ENCODE measurements around the gene ABHD12. TPM values are rescaled to one million over a fixed set of nuclear protein-coding genes. Genes with fewer than 3 reads are reported as not detected.

Gene ABHD12
- total RNA-seq, 1 donor from 2014 or later = 24.9 TPM

- DNase-seq = no peak
Observed at GRCh38 chr20:25256226-25256859, 134.3 kb downstream of the ABHD12 start.

DNA sequence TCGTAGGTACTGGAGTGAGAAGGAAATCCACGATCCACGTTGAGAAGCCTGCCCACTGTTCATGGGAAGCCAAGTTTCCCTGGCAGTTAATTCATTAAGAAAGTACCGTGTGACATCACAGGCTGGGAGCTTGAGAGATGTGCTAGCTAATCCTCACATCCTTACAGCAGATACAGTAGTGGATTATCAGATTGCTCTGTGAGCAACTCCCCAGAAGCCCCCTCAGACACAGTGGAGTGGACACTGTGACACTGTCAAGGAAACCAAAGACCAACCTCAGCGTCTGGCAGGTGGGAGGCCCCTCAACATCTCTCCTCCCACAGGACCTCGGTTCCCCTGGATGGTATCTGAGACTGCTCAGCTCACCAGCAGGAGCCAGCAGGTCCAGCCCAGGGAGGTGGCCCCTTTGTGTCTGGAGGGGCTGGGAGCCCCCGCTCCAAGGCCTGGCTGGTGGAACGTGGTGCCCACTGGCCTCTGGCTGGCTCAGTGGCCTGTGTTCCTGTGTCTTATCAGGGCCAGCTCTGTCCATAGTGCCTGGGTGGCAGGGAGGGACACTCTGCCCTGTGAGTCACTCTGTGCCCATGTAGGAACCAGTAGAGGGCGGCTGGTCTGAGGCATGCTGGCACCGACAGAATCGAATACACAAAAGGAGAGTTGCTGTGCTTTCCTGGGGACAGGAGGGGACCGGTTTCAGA, 135.5 kb downstream of the ABHD12 start:
- no peak for DNase-seq

DNA sequence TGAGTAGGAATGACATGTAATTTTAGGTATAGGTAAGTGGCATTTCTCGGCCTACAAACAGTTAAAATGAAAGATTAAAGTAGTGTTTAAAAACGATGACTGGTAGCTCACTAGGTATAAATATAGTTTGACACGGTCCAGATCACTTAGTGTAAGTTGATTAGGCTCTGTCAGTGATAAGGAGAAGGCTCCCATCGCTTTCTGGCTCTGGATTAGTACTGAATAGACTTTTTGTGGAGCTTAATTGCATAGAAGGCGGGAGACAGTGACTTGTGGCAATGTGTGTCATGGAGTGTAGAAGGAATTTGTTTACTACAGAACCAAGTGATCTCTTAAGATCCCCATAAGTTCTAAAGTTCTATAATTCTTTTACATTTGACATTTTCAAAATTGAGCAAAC, 136.1 kb downstream of the ABHD12 start:
- no peak for DNase-seq

DNA sequence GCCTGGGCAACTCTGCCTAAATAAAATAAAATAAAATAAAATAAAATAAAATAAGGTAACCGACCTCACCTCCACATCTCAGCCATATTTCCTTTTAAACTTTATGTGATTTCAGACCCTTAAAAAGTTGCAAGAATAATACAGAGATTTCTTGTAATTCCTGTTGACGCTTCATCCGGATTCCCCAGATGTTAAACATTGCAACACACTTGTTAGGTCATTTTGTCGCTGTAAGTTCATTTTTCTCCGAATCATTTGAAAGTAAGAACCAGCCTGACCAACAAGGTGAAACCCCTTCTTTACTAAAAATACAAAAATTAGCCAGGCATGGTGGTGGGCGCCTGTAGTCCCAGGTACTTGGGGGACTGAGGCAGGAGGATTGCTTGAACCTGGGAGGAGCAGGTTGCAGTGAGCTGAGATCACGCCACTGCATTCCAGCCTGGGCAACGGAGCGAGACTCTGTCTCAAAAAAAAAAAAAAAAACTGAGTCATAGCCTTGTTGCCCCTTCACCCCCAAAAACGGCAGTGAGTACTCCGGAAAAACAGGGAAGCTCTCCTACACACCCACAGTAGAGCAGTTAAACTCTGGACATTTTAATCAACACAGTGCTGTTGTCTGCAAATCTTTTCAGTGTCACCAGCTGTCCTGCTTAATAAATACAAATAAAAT, 136.9 kb downstream of the ABHD12 start:
- DNase-seq = no peak

DNA sequence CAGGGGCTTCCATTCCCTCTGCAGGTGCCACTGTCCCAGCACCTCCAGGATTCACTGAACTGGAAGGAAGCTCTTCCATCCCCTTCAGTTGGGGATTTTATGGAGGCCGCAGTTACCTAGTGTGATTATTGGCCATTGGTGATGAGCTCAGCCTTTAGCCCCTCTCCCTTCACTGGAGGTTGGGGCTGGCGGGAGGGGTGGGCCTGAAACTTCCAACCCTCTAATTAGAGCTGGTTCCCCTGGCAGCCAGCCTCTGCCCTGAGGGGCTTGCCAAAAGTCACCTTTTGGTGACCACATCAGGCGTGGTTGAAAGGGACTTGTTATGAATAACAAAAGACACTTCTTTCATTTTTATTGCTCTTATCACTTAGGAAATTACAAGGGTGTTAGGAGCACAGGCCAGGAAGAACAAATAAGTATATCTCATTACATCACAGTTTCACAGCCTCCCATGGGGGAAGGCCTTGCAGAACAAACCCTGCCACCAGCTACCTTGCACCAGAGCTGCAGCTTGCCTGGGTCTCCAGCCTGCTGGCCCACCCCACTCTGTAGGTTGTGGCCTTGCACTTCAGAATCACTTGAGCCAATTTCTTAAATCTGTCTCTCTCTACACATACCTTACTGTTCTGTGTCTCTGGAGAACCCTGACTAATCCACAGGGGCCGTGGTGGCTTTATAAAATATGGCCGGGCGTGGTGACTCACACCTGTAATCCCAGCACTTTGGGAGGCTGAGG, 137.8 kb downstream of the ABHD12 start:
- no peak for DNase-seq

DNA sequence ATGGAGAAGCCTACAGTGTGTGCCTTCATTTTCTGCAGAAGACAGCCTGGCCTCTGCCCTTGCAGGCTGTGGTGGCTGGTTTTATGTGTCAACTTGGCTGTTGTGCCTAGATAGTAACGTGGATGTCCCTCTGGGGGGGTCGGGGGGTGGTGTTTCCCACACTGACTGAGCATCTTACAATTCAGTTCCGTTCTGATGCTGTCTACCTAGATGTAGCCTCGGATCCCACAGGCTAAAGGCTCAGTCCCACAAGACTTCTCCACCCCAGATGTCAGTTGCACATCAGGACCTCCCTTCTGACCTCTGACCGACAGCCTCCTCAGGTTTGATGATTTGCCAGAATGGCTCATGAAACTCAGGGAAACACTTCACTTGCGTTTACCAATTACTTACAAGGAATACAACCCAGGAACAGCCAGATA, 138.4 kb downstream of the ABHD12 start:
- DNase-seq = no peak

DNA sequence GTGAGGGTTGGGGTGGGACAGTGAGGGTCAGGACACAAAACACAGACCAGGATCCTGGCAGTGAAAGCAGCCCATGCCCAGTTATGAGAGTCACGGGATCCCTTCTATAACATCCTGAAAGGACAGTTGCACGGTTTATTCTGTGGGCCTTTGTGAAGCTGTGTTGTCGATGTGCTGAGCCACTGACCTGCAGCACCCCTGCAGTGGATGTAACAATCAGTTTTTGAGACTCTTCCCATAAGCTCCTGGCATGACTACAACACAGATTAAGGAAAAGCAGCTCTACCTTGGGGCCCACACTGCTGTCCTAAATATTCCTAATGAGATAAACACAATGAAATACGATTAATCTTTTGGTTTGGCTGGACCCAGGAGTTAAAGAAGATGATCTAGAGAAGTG, 139.1 kb downstream of the ABHD12 start:
- DNase-seq = no peak

DNA sequence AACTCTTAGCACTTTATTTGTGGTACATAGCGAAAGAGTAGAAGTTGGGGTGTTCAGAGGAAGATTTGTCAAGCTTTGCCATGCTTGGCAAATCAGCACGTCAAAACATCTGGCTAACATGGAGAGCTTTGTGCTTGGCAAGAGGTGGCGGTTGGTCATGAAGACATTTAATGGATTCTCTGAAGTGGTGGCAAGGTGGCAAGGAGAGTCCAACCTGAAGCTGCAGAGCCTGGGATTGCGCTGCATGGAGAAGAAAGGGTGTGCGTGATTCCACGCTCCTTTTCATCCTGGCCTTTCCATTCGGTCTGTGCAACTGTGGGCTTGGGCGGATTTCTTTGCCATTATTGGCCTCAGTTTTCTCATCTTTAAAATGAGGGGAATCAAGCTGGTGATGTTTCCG, 139.6 kb downstream of the ABHD12 start:
- DNase-seq = no peak

DNA sequence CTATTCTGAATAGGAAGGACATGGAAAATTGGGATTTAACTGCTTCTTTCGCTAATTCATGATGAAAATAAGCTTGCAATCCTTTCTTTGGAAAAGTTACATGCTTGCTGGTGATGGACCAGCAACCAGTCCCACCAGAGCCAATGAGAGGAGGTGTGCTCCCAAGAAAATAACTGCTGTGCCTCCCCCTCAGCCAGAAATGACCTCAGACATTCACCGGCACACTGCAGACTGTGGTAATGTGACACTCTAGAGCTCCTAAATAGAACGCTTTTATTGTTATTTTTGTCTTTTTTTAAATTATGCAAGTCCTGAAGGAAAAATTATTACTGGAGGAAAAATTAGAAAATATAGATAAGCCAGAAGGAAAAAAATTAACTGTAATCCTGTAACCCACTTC, 140.1 kb downstream of the ABHD12 start:
- DNase-seq = no peak

Small RNAs within 50 kb of the gene (small RNA-seq; reads per million reads assigned to genes)
- not detected for gene AL121772.2 (ENCODE audit: low replicate concordance)

Other genes with a start within 250 kb of the ABHD12 start
- 27.9 TPM for gene ENTPD6, start 195.1 kb downstream of the ABHD12 start, total RNA-seq
- gene PYGB, start 142.8 kb downstream of the ABHD12 start, total RNA-seq = 25.4 TPM
- gene GINS1, start 16.8 kb upstream of the ABHD12 start, total RNA-seq = 3.8 TPM
- 8.7 TPM for gene NINL, start 194.7 kb upstream of the ABHD12 start, total RNA-seq
- gene NANP, start 233.2 kb upstream of the ABHD12 start, total RNA-seq = 6.8 TPM

All from tongue (tissue), 3 donors.